Mesendoderm (in vitro differentiated cells): ENCODE measurements around the gene TOMM40.

ENCODE experiments used
- DNase-seq: peaks from one replicate; pipeline ENCODE4 v3.0.0; 2013
- H2AK5ac ChIP-seq: 2 replicates; pipeline ENCODE4 v1.6.1; 2013; ENCODE audit warnings: low read length, inconsistent platforms
- H2BK120ac ChIP-seq: 2 replicates; pipeline ENCODE4 v1.6.1; 2013; ENCODE audit warnings: low read depth, mild to moderate bottlenecking, low read length, moderate library complexity, mixed read lengths
- H2BK15ac ChIP-seq: replicated peaks from 2 replicates; pipeline ENCODE4 v1.6.1; 2013; ENCODE audit warnings: low read depth, mild to moderate bottlenecking, moderate library complexity
- H2BK5ac ChIP-seq: 2 replicates; pipeline ENCODE4 v1.6.1; 2013; ENCODE audit warnings: low read length, inconsistent platforms
- H3K18ac ChIP-seq: 2 replicates; pipeline ENCODE4 v1.6.1; 2013; ENCODE audit warnings: mild to moderate bottlenecking, low read length, mixed read lengths
- H3K23ac ChIP-seq: one replicate; pipeline ENCODE4 v1.6.1; 2013; ENCODE audit warnings: low read length
- H3K27ac ChIP-seq: 2 replicates; pipeline ENCODE4 v1.5.1; 2013; ENCODE audit warnings: low read depth, mild to moderate bottlenecking, inconsistent platforms, low read length, moderate library complexity
- H3K27me3 ChIP-seq: 2 replicates; pipeline ENCODE4 v1.6.1; 2013; ENCODE audit warnings: low read length, control low read depth, mild to moderate bottlenecking, inconsistent platforms; ENCODE audit not compliant: insufficient read depth, poor library complexity
- H3K36me3 ChIP-seq: 2 replicates; pipeline ENCODE4 v1.6.1; 2013; ENCODE audit warnings: low read length, inconsistent platforms; ENCODE audit not compliant: control insufficient read depth, insufficient read depth
- H3K4ac ChIP-seq: one replicate; pipeline ENCODE4 v1.6.1; 2013; ENCODE audit warnings: low read depth, mild to moderate bottlenecking, low read length, moderate library complexity
- H3K4me1 ChIP-seq: 2 replicates; pipeline ENCODE4 v1.6.1; 2013; ENCODE audit warnings: low read depth, low read length, inconsistent platforms; ENCODE audit not compliant: control insufficient read depth
- H3K4me2 ChIP-seq: 2 replicates; pipeline ENCODE4 v1.6.1; 2013; ENCODE audit warnings: low read length
- H3K4me3 ChIP-seq: 2 replicates; pipeline ENCODE4 v1.5.1; 2013; ENCODE audit warnings: mild to moderate bottlenecking, low read length
- H3K56ac ChIP-seq: one replicate; pipeline ENCODE4 v1.6.1; 2013; ENCODE audit warnings: low read length
- H3K79me1 ChIP-seq: 2 replicates; pipeline ENCODE4 v1.6.1; 2013; ENCODE audit warnings: low read length, inconsistent platforms
- H3K79me2 ChIP-seq: 2 replicates; pipeline ENCODE4 v1.6.1; 2013; ENCODE audit warnings: mild to moderate bottlenecking, low read length; ENCODE audit not compliant: control insufficient read depth, insufficient read depth
- H3K9ac ChIP-seq: 2 replicates; pipeline ENCODE4 v1.6.1; 2013; ENCODE audit warnings: low read length, inconsistent platforms
- H4K5ac ChIP-seq: one replicate; pipeline ENCODE4 v1.6.1; 2013; ENCODE audit warnings: low read length
- H4K8ac ChIP-seq: one replicate; pipeline ENCODE4 v1.6.1; 2013; ENCODE audit warnings: low read depth, mild to moderate bottlenecking, control low read depth, low read length, moderate library complexity
- WGBS: extraction: QIAGEN DNeasy Blood & Tissue Kit; methylation state at CpG from one replicate; pipeline ENCODE4 v1.1.7; 2013; ENCODE audit warnings: low lambda C conversion rate, missing lambda C conversion rate; ENCODE audit not compliant: insufficient coverage; ENCODE audit errors: extremely low coverage; 5-methylcytosine and 5-hydroxymethylcytosine counted together

The TOMM40 gene

DNA sequence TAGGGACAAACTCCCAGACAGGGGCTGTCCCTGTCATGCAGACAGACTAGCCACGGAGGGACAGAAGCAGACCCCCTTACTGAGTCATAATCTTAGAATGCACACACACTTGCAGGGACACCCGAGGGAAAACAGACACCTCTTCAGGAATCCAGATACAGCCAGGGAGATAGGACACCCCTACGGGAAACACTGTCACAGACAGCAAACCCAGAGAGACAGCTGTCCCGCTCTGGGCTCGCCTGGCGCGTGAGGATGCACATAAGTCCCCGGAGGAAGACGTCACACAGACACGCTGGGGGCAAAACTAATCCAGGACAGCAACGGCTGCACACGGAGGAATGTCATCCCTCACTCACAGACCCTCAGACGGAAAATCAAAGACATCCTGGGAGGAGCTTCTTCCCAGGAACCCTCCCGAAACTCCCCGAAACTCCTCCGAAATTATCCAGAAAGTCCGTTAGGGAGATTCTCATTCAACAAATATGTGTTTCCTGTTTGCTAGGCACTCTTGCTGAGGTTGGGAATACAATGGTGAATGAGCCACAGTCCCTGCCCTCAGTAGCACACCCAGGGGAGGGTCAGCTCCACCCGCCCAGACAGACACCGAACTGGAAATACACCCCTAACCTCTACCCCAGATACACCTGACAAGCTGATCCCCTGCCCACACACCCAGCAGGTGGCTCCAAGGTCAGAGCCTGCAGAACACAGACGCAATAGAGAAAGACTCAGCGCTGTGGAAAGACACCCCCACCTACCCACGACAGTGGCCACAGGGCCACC is 15.2 kb upstream of the TOMM40 start:
- Histone ChIP-seq H4K5ac (no peak overlapping the region), H3K36me3 (peaks cover 33% of the 10 kb centered on the region), H3K56ac (no peak overlapping the region), H2AK5ac (no peak overlapping the region), H3K4ac (no peak overlapping the region), H3K4me2 (no peak overlapping the region), H2BK5ac (no peak overlapping the region), H3K79me1 (peaks cover 3% of the 10 kb centered on the region), H3K27ac (no peak overlapping the region), H2BK120ac (no peak overlapping the region), H3K4me1 (no peaks in the 10 kb centered on the region), H2BK15ac (no peak overlapping the region), H3K4me3 (no peak overlapping the region), H4K8ac (no peak overlapping the region), H3K27me3 (no peaks in the 10 kb centered on the region), H3K23ac (no peak overlapping the region), H3K9ac (no peak overlapping the region), H3K18ac (no peak overlapping the region), H3K79me2 (no peaks in the 10 kb centered on the region)
- no peak for DNase-seq
- no CpG with 5 or more reads among the region's 22 CpGs for WGBS

DNA sequence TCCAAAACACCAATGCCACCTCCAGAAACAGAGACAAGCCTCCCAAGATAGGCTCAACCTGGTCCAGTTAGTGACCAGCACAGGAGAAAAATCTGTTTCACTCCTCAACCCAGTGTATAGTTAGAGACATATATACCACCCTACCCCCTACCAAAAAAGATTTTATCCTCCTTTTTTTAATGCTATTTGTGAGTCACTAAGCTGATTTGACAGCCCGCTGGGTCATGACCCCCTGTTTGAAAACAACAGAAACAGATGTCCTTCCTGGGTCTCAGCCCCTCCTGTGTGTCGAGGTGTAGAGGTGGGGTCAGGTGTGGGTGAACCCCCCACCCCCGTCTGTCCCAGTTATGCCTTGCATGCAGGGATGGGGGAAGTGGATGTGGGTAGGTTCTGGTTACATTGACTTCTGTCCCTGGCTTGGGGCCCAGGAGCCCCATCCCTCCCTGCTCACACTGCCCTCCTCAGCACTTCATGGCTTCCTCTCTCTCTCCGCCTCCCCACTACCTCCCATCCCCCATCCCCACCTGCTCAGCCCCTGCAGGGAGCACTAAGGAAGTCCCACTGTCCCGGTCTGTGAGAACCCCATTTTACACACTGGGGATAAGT is 14.0 kb upstream of the TOMM40 start:
- Histone ChIP-seq H2BK5ac (no peak overlapping the region), H3K27me3 (no peaks in the 10 kb centered on the region), H3K36me3 (peaks cover 31% of the 10 kb centered on the region), H3K23ac (no peak overlapping the region), H4K5ac (no peak overlapping the region), H4K8ac (no peak overlapping the region), H3K4me3 (no peak overlapping the region), H3K79me1 (peaks cover 3% of the 10 kb centered on the region), H3K4me2 (no peak overlapping the region), H2BK15ac (no peak overlapping the region), H2AK5ac (no peak overlapping the region), H3K18ac (no peak overlapping the region), H3K79me2 (no peaks in the 10 kb centered on the region), H3K27ac (no peak overlapping the region), H3K56ac (no peak overlapping the region), H3K4me1 (no peaks in the 10 kb centered on the region), H3K4ac (no peak overlapping the region), H3K9ac (no peak overlapping the region), H2BK120ac (no peak overlapping the region)
- no peak for DNase-seq
- no CpG with 5 or more reads among the region's 5 CpGs for WGBS

DNA sequence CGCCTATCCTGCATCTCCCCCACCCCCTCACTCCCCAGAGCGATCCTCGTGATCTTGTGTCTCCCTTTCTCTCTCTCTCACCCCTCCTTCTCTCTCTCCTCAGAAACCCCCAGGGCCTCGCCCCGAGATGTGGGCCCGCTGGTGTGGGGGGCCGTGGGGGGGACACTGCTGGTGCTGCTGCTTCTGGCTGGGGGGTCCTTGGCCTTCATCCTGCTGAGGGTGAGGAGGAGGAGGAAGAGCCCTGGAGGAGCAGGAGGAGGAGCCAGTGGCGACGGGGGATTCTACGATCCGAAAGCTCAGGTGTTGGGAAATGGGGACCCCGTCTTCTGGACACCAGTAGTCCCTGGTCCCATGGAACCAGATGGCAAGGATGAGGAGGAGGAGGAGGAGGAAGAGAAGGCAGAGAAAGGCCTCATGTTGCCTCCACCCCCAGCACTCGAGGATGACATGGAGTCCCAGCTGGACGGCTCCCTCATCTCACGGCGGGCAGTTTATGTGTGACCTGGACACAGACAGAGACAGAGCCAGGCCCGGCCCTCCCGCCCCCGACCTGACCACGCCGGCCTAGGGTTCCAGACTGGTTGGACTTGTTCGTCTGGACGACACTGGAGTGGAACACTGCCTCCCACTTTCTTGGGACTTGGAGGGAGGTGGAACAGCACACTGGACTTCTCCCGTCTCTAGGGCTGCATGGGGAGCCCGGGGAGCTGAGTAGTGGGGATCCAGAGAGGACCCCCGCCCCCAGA is 12.8 kb upstream of the TOMM40 start:
- no peak overlapping the region for H3K4ac ChIP-seq
- DNase-seq: no peak
- H3K9ac ChIP-seq: no peak overlapping the region
- H3K18ac ChIP-seq: no peak overlapping the region
- H2BK15ac ChIP-seq: no peak overlapping the region
- no peak overlapping the region for H4K8ac ChIP-seq
- H3K4me3 ChIP-seq: no peak overlapping the region
- H3K23ac ChIP-seq: no peak overlapping the region
- H3K4me1 ChIP-seq: no peaks in the 10 kb centered on the region
- H3K56ac ChIP-seq: no peak overlapping the region
- H3K36me3 ChIP-seq: peaks cover 23% of the 10 kb centered on the region
- no peak overlapping the region for H2BK120ac ChIP-seq
- no CpG with 5 or more reads among the region's 26 CpGs for WGBS
- no peak overlapping the region for H3K4me2 ChIP-seq
- H2AK5ac ChIP-seq: no peak overlapping the region
- no peak overlapping the region for H2BK5ac ChIP-seq
- no peak overlapping the region for H4K5ac ChIP-seq
- no peaks in the 10 kb centered on the region for H3K27me3 ChIP-seq
- H3K79me2 ChIP-seq: no peaks in the 10 kb centered on the region
- H3K79me1 ChIP-seq: no peaks in the 10 kb centered on the region
- no peak overlapping the region for H3K27ac ChIP-seq

DNA sequence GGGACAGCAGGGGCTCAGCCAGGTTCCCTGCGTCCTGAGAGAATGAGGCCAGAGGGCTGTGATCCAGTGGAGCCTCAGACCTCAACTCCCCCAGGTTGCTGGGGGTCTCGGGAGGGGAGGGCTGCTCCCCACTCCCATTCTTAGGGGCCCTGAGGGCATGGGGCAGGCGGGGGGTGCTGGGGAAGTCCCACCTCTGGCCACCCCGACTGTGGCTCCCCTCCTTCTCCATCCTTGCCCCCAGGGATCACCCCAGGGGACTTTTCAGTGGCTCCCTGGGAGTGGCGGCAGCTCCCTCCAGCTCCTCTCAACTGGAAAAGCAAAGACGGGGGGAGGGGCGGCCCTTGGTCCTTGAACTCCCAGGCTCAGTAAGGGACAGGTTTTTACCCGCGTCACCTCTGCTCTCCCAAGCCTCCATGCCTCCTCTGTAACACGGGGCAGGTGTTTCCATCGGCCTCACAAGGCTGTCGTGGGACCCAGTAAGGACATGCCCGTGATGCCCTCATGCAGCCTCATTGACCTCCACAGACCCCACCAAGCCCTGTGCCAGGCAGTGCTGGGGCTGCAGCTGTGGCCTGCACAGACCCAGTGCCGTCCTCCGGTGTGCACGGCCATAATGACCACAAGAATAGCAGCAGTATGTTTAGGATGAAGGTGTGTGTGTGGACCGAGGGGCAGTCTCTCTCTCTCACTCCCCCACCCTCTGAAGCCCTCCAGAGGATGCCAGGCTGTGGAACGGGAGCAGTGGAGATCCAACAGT is 11.6 kb upstream of the TOMM40 start:
- no peak overlapping the region for H2BK120ac ChIP-seq
- no peaks in the 10 kb centered on the region for H3K4me1 ChIP-seq
- no peaks in the 10 kb centered on the region for H3K27me3 ChIP-seq
- no peak overlapping the region for H3K4ac ChIP-seq
- H3K18ac ChIP-seq: no peak overlapping the region
- no peak overlapping the region for H2BK5ac ChIP-seq
- no peak overlapping the region for H4K5ac ChIP-seq
- no peak overlapping the region for H4K8ac ChIP-seq
- no peak overlapping the region for H3K56ac ChIP-seq
- H3K27ac ChIP-seq: no peak overlapping the region
- no peak overlapping the region for H3K4me2 ChIP-seq
- no peak overlapping the region for H2AK5ac ChIP-seq
- H3K79me1 ChIP-seq: no peaks in the 10 kb centered on the region
- no peak overlapping the region for H2BK15ac ChIP-seq
- H3K36me3 ChIP-seq: peaks cover 17% of the 10 kb centered on the region
- H3K79me2 ChIP-seq: no peaks in the 10 kb centered on the region
- no peak overlapping the region for H3K4me3 ChIP-seq
- WGBS: no CpG with 5 or more reads among the region's 18 CpGs
- no peak overlapping the region for H3K9ac ChIP-seq
- no peak for DNase-seq
- H3K23ac ChIP-seq: no peak overlapping the region

GRCh38 chr19:44882063-44882462 is 9.0 kb upstream of the TOMM40 start:
- H3K79me1 ChIP-seq: no peaks in the 10 kb centered on the region
- H3K4me3 ChIP-seq: no peak overlapping the region
- no CpG with 5 or more reads among the region's 15 CpGs for WGBS
- H3K9ac ChIP-seq: no peak overlapping the region
- no peak overlapping the region for H3K23ac ChIP-seq
- no peak overlapping the region for H3K4me2 ChIP-seq
- no peak overlapping the region for H4K8ac ChIP-seq
- H3K4ac ChIP-seq: no peak overlapping the region
- no peak overlapping the region for H2BK120ac ChIP-seq
- no peaks in the 10 kb centered on the region for H3K79me2 ChIP-seq
- no peak overlapping the region for H2AK5ac ChIP-seq
- H3K4me1 ChIP-seq: no peaks in the 10 kb centered on the region
- no peak overlapping the region for H2BK5ac ChIP-seq
- H3K56ac ChIP-seq: no peak overlapping the region
- H3K18ac ChIP-seq: no peak overlapping the region
- no peak for DNase-seq
- H3K27ac ChIP-seq: no peak overlapping the region
- H2BK15ac ChIP-seq: no peak overlapping the region
- no peak overlapping the region for H4K5ac ChIP-seq
- H3K36me3 ChIP-seq: peaks cover 11% of the 10 kb centered on the region
- H3K27me3 ChIP-seq: no peaks in the 10 kb centered on the region
